Measurements from ENCODE around the gene MED1. TPM values are rescaled to one million over a fixed set of nuclear protein-coding genes. Genes with fewer than 3 reads are reported as not detected.
A peak's percentile ranks its signal among the peaks of the same experiment; 100 is the strongest.

Gene MED1
- total and polyA plus RNA-seq, 9 of the 15 experiments (the other 6 are each of a cell fraction or from before 2014, with no cell fraction given) = 14.0 to 59.8 (median 46.7) TPM

DNA sequence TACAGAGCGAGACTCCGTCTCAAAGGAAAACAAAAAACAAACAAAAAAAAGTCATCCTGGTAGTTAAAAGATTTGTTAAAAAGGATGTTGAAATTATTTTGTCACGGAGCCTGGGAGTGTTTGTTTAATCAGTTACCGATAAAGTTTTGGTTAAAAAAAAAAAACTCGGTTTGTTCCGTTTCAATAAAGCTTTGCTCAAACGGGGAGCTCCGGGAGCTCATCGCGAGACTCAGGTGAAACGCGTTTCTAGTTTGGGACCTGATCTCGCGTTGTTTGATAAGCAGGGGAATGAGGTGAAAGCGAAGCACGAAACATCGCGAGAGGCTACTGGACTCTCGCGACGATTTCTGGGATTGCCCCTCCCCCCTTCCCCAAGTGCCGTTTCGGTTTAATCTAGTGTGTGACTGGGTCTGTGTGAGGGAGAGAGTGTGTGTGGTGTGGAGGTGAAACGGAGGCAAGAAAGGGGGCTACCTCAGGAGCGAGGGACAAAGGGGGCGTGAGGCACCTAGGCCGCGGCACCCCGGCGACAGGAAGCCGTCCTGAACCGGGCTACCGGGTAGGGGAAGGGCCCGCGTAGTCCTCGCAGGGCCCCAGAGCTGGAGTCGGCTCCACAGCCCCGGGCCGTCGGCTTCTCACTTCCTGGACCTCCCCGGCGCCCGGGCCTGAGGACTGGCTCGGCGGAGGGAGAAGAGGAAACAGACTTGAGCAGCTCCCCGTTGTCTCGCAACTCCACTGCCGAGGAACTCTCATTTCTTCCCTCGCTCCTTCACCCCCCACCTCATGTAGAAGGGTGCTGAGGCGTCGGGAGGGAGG, 10.3 kb upstream of the MED1 start, which contains the start of gene CDK12 (continued):
- TF ChIP-seq TEAD1 (CRISPR knock-in tag; IDR thresholded peaks at IDR 0.05) (0 out of 4 replicates have a peak, but pooled peaks of 1 of the 2 experiments have one; percentile 29), RHOXF2B (CRISPR knock-in tag; conservative IDR thresholded peaks at IDR 0.05) (no peak), SAP30 (IDR thresholded peaks at IDR 0.05; ENCODE audit: borderline replicate concordance, insufficient read depth, low read depth, low read length, poor library complexity, severe bottlenecking) (peak; percentile 39), DNMT1 (IDR thresholded peaks at IDR 0.05) (no peak), ZFP36 (IDR thresholded peaks at IDR 0.05; ENCODE audit: low read depth, low read length, partially characterized antibody) (no peak), ZMIZ1 (IDR thresholded peaks at IDR 0.05; ENCODE audit: low read depth in 2 of 2, low read length in 2 of 2) (no peak), SREBF2 (CRISPR knock-in tag; IDR thresholded peaks at IDR 0.05) (no peak), NCOR1 (IDR thresholded peaks at IDR 0.05) (peak; percentile 59), ZNF3 (CRISPR knock-in tag; IDR thresholded peaks at IDR 0.05) (no peak), ARID2 (IDR thresholded peaks at IDR 0.05) (no peak), MEF2A (IDR thresholded peaks at IDR 0.05; ENCODE audit: control insufficient read depth, low read depth, low read length) (peak; percentile 48; the same call in 1 of the 2 replicates), ZNF717 (CRISPR knock-in tag; IDR thresholded peaks at IDR 0.05) (no peak), PHB (CRISPR knock-in tag; IDR thresholded peaks at IDR 0.05) (peak; percentile 95; the same call in 1 of the 2 replicates), ZNF354B (CRISPR knock-in tag; IDR thresholded peaks at IDR 0.05) (no peak), MCM3 (IDR thresholded peaks at IDR 0.05) (no peak), XRCC5 (IDR thresholded peaks at IDR 0.05; ENCODE audit: low read depth, low read length) (no peak; the same call in 1 of the 2 replicates), STAG1 (CRISPR knock-in tag; IDR thresholded peaks at IDR 0.05; ENCODE audit: borderline replicate concordance) (no peak), DDX20 (tag; IDR thresholded peaks at IDR 0.05; ENCODE audit: low read depth) (no peak), ZNF184 (CRISPR knock-in tag; IDR thresholded peaks at IDR 0.05) (no peak), PKNOX1 (IDR thresholded peaks at IDR 0.05) (peak; percentile 64), LCOR (CRISPR knock-in tag; IDR thresholded peaks at IDR 0.05) (peak; percentile 71), KLF13 (tag; IDR thresholded peaks at IDR 0.05; ENCODE audit: borderline replicate concordance, low read depth) (no peak), FOXP4 (CRISPR knock-in tag; IDR thresholded peaks at IDR 0.05; ENCODE audit: borderline replicate concordance) (no peak)

All from K562 (cell line).